Frontal cortex (tissue), 4 donors: ENCODE results near the gene ADCYAP1R1. TPM values are rescaled to one million over a fixed set of nuclear protein-coding genes. Genes with fewer than 3 reads are reported as not detected.

ENCODE experiments used
- DNase-seq, 2 donors: peaks; one replicate each; pipeline ENCODE4 v3.0.0; 2012; ENCODE audit warnings: low spot score in 2 of 2
- FAIRE-seq: peaks from 2 replicates; lab custom pipeline; 2012; peaks lifted over from hg19 to GRCh38; lab: Jason Lieb, UNC
- total RNA-seq: library from RNA; depleted of rRNA; stranded (reverse); fragments of >200 nt; gene quantifications from one replicate; pipeline ENCODE4 v1.2.3, GENCODE V29; 2014
- donor health status: control.
- donor health status: control.
- donor health status: control.

The ADCYAP1R1 gene
- total RNA-seq, 1 donor from 2014 or later = 34.2 TPM

DNA sequence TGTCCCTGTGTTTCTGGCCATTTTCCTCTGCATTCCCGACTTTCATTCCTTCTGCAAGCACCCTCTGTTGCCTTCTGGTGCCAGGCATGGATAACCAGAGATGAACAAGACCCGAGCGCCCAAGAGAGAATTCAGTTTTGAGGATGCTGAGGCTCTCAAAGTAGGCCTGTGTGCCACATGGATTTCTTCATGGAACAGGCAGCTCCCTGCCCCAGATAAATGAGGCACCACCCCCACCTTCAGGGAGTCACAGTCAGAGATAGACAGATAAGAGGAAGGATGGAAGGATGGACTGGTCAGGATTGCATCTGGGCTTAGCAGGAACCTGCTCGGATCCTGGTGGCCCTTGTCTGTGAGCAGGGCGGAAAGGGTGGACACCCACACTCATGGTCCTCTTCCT is 49.4 kb downstream of the ADCYAP1R1 start:
- no peak for FAIRE-seq
- DNase-seq = no peak

DNA sequence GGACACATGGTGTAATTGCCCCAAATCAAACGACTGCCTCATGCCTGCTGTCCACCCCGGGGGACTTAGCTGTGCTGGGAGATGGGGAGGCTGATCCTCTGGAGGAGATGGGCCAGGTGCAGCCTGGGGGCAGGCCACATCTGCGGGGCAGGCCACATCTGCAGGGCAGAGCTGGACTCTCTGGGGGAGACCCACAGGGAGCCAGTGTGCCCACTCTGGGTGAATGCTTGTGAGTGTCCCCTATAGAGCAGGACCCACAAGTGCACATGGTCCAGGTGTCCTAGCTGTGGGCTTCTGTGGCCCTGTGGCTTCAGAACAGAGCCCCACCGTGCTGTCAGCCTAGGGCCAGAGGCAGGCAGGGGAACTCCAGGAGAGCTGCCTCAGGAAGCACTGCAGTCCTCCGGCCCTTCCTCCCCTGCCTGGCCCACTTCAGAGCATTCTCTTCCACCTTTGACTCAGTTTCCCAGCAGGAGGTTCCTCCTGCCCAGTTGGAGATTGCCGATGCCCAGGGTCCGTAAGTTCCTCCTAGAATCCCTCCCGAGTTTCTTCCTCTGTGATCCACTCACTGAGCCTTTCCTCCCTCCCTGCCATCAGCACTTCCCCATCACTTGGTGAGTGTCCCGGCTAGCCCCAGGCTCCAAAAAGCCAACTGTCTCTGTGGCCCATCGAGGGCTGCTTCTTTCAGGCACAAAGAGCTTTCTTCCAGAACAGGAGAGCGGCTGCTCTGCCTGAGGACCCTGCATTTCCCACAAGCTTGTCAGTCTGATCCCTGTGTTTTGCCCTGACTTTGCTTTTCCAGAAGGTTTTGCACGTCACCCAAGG is 50.3 kb downstream of the ADCYAP1R1 start:
- DNase-seq (no peak), FAIRE-seq (no peak)

DNA sequence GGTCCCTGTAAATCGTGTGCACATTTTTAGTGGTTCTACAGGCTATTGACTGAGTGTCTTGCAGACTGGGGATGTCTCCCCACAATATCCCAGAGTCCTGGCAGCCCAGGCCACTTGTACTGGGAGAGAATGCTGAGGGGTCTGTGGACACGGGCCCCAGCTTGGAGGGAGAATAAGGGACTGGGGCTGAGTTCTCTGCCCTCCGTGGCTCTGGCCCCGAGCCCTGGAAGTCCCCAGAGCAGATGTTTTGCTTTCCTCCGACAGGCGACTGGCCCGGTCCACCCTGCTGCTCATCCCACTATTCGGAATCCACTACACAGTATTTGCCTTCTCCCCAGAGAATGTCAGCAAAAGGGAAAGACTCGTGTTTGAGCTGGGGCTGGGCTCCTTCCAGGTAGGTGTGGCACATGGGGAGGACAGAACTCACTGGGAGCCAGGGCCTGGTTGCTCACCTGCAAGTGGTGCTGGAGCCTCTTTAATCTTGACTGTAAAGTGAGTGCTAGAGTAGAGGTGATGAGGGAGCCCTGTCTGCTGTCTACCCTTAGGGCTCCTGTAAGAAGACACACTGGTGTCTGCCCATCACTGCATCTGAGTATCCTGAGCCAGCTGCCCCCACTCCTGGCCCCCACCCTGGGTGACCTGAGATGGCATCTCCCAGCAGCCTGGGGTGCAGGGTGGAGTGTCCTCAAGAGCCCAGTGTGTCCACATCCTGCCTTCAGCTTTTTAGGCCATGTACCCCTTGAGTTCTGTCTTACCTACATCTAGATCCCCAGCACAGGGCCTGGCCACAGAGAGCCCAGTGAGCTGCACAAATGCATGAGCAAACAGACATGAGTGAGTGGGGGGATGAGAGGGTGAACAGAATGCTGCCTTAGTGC is 51.1 kb downstream of the ADCYAP1R1 start:
- DNase-seq (no peak), FAIRE-seq (no peak)

DNA sequence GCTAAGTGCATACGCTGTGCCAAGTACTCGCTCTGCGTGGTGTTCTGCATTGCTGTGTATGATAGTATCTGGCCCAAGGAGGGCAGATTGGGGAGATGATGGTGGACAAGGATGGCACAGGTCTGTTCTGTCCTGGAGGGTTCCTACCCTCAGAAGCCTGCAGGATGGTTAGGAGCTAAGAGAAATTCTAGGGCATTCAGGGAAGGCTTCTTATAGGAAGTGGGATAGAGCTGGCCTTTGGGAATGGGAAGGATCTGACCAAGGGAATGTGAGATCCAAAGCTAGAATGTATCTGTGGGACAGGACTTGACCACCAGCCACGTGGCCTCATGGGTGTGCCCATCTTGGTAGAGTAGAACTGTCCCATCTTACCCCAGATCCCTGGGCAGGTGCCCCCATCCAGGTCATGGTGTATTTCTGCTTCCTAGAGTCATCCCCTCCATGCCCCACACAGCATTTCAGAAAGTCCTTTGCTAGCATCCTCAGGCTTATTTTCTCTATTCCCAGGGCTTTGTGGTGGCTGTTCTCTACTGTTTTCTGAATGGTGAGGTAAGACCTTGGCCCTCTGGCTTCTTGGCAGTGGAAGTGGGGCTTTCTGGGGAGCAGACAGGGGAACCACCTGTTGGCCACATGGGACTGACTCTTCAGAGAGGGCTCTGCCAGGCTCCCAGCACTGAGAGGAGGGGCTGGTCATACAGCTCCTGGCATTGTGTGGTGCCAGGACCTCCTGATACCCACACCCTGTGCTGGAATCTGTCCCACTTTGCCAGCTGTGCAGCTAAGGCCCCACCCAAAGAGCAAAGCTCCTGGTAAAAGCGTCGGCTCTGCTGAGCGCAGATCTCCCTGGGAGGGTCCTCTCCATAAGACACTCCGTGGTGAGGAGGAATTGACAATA is 52.5 kb downstream of the ADCYAP1R1 start:
- no peak for FAIRE-seq
- no peak for DNase-seq

DNA sequence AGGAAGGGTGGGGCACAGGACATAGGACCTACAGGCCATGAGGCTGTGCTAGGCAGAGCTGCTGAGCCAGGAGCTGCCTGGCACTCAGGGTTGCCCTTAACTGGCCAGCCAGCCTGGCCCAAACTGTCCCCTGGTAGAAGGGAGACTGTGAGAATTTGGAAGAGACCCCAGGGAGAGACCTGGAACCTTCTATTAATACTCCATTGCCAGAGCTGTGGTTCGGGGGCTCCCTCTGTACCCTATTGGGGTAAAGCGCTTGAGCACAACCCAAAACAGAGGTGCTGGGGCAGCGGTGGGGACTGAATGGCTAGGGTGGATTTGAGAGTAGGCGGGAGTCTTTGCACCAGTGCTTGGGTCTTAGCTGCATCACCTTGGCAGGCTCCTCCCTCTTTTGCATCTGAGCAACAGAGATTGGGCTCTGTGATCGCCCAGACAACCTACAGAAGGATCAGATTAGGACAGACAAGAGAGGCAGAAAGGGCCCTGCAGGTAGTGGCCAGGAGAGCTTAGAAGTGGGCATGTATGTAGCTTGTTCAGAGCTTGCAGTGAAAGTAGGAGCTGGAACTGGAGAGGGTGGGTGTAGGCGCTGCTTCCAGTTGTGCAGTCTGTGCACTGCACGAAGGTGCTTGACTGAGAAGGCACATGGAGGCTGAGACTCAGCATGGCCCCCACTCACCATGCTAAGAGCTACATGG is 53.3 kb downstream of the ADCYAP1R1 start:
- no peak for DNase-seq
- no peak for FAIRE-seq

DNA sequence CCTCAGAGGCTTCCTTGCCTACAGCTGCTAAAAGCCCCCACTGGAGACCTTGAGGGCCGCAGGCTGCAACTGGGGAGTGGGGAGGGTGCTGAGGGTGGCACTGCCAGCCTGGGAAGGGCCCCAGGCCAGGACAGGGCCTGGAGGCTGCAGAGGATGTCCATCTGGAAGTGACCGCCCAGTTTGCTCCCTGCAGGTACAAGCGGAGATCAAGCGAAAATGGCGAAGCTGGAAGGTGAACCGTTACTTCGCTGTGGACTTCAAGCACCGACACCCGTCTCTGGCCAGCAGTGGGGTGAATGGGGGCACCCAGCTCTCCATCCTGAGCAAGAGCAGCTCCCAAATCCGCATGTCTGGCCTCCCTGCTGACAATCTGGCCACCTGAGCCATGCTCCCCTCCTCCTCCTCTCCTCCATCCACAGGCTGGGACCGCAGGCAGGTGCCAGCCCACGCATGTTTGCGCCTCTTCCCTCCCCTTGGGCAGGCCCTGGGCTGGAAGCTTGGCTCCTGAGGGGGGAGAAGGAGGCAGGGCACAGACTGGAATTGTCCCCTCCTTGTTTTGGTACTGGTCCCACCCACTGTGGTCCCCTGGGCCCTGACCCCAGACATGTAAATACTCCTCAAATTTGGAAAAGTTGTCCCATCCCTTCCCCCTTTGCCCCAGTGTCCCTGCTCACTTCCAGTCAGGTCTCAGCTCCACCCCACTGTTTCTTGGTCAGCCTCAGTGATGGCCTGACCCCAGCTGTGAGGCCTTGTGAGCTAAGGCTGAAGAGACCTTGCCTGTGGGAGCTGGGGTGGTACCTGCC is 54.4 kb downstream of the ADCYAP1R1 start:
- no peak for FAIRE-seq
- DNase-seq = no peak

DNA sequence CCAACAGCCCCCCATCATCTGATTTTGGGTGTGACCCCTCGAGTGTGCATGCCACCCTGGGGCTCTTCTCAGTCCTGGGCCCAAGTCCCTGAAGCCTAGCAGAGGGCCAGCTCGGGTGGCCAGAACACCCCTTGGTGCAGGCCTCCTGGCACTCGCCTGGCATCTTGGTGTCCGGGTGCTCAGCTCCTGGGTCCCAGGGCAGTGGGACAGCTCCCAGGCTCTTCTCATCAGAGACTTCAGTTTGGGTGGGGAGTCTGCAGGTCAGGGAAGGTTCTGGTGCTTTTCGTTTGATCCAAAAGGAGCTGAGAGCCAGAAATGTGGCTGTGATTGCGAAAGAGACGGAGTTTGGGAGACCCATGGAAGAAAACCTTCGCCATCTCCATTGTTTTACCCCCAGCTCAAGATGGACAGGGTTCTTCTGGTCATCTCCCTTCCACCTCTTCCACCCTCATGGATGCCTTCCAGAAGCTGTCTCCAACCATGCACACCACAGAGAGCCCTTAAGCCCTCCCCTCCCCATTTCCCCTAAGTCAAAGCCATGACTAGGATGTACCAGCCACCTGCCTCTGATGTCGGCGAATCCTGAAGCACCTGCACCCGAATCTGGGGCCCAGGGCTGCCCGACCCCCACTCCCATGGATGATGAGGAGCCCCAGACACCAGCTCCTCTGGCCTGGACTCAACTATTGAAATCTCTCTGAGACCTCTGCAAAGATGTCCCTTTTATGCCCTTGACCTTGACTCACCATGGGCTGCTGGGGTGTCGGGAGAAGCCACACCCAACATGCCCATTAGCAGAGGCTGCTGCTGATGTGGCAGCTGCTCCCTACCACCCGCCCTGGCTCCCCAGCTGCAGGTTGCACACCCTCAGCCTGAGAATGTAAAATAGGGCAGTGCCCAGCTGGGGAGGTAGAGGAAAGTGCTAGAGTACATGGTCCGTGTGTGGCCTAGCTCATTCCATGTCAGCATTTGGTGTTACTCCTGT is 55.3 kb downstream of the ADCYAP1R1 start:
- no peak for FAIRE-seq
- no peak for DNase-seq

DNA sequence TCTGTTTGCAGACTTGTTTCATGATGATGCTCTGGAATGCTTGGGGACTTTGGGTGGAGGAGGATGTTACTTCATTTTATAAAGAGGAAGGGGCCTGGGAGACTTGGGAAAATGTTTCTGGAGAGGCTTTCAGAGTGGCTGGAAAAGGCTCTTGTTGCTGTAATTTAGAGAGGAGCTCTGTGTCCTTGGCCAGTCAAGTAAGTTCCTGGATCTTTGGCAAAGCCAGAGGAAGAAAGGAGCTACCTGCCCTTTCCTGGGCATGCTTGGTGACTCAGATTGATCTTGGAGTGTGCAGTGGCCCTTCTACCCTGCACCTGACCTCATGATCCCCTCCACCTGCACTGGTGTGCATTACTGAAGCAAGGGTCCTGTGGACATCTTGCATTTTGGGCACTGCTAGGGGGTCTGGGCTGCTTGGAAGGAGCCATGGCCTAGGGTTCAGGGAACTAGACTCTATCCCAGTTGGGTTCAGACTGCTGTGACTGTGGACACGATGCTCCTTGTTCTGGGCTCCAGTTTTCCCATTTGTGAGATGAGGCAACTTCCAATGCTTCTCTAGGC is 56.1 kb downstream of the ADCYAP1R1 start:
- no peak for FAIRE-seq

DNA sequence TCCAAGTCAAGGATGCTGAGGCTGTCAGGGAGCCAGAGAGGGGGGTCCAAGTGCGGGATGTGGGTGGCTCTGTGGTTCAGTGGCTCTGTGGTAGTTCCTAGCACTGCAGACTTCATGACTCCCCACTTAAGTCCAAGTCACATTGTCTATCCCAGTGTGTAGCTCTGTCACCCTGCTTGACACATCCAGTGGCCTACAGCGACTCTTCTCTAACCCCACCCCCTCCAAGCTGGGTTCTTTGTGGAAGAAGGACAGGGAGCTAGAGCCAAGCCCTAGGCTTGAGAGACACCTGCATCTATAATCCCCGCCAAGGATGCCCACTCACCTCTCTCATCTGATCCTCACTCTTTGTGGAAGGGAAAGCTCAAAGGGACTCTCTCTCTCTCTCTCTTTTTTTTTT is 57.6 kb downstream of the ADCYAP1R1 start:
- no peak for FAIRE-seq
- no peak for DNase-seq

More for the DNA sequence above, 56.1 kb downstream of the ADCYAP1R1 start:
- DNase-seq = no peak

DNA sequence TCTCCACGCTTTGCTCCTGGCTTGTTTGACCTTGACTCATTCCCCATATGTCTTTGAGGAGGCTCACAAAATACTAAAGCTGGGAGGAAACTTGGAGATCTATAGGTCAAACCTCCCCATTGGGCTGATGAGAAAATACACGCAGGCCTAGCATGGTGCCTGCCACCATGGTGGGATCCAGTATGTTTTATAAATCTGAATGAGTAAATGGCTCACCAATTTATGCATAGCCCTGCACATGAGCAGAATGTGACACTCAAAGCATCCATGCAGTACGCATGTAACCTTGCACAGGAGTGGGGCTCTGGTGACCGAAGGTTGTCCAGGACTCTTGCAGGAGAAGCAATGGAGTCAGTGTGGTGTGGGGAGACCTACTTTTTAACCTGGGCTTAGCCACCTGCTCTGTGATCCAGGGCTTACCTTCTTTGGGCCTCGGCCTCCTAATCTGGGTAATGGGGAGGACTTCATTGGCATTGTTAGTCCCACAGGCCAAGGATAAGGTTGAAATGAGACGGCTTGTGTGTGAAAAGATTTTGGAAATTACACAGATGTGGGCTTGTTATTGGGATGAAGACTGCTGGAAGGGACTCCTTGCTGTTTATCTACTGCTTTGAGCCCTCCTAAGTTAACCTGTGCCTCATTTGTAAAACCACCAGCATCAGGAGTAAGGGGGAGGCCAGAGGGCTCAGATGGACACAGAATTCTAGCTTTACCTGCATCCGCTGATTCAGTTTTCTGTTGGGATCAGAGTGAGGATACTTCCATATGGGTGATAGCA is 58.4 kb downstream of the ADCYAP1R1 start:
- no peak for FAIRE-seq
- no peak for DNase-seq

DNA sequence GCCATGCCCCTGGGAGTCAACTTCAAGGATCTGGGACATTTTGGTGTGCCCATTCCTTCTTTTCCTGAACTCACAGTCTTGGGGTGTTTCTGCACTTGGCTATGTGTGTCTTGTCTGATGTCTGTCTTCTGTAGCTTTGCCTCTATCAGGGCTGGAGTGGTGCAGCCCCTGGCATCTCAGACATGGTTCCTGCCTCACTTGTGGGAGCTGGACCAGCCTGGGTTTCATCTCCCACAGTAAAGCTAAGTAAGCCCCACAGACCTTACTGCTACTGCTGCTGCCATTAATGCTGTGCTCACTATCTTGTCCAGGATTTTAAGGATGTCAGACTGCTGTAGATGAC is 59.0 kb downstream of the ADCYAP1R1 start:
- FAIRE-seq (no peak), DNase-seq (no peak)

DNA sequence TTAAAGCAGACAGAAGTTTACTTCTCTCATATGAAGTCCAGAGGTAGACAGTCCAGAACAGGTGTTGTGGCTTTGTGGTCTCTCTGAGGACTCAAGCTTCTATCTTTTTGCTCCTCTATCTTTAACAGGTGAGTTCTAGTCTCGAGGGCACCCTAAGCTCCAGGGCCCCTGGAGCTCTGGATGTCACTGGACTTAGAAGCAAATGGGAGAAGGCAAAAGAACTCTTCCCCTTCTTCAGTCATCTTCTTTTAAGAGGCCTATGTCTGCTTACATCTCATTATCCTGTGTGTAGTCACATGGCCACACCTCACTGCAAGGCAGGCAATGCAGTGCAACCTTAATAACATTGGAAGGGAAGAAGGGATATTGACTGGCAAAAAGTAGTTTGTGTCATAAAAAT is 61.6 kb downstream of the ADCYAP1R1 start:
- FAIRE-seq (no peak), DNase-seq (no peak)

DNA sequence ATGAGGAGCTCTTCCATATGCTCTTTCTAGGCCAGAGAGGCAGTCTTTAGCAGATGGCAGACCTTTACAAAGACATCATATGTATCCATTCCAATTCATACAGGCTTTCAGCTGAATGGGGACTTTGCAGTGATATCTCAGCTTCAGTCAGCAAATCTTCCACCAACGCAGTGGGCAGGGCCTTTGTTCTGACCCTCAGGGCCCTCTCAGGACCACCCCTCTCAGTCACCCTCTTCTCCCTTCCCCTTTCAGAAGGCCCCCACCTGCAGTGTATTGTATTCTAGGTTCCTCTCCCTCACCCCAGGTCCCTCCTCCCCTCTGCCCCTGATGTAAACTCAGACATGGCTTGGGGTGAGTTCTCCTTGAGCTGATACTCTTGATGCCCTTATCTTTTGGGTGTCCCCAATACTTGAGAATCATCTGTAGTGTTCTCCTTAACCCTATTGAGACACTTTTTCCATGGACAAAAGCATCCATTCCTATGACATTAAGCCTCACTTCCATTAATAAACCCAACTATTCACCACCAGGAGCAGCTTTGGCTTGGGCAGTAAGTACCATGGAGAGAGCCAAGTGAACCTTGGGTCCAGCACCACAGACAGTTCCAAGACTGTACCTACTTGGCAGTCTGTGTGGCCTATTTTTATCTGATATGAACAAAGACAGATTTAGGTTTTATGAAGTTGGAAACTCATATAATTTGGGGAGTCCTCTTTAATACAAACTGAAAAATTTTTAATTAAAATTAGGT is 62.7 kb downstream of the ADCYAP1R1 start:
- DNase-seq (no peak), FAIRE-seq (no peak)

DNA sequence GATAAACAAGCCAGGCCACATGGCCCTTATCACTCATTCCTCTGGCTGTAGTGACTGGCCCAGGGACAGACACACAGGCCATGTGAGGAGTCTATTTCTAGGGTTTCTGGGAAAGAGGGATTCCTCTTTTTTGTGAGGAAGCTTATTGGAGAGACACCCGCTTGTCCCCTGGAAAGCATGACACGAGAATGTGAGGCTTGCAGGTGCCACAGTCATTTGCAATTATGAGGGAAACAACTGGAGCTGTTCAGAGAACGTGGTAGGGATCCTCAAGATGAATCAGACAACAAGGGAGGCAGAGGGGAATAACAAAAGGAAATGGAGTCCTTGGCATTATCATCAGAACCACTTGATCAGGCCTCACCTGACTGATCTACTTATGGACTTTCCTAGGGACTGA is 64.5 kb downstream of the ADCYAP1R1 start:
- DNase-seq = no peak
- no peak for FAIRE-seq

DNA sequence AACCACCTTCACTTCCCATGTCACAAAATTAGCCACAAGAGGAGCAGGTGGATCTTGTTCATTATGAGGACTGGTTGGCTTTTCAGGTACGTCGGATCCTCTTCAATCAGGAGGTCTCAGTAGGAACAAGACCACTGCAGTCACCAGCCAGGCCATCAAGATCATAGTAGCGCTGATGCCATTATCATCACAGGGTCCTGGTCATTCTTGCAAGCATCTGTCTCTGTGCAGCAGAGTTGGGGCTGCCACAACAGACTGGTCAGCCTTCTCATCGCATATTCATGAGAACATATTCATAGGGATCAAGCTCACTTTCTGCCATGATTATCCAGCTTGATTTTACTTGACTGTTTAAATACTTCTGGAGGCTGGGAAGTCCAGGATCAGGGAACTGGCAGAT is 67.1 kb downstream of the ADCYAP1R1 start:
- FAIRE-seq (no peak), DNase-seq (no peak)
